Caco-2 (cell line): ENCODE data around the gene OTOS. TPM values are rescaled to one million over a fixed set of nuclear protein-coding genes. Genes with fewer than 3 reads are reported as not detected.
A peak's percentile ranks its signal among the peaks of the same experiment; 100 is the strongest.

Experiments
- BruUV-seq: library from RNA; stranded (reverse); fragments of 400-500 nt; replicated peaks from 2 replicates; lab custom pipeline; 2021; lab: Mats Ljungman, UMichigan
- CTCF ChIA-PET: fragments of 300-600 bp; sonication (Branson Sonifier 250); formaldehyde crosslinking; loops from one replicate; lab custom pipeline; 2022; ENCODE audit warnings: antibody characterized with exemption; lab: Charles Lee
- POLR2A ChIA-PET: fragments of 300-600 bp; sonication (Branson Sonifier 250); formaldehyde crosslinking; loops from one replicate; lab custom pipeline; 2022; ENCODE audit warnings: antibody characterized with exemption; lab: Charles Lee
- DNase-seq, 2 experiments: peaks; one replicate each; pipeline versions ENCODE4 v3.0.0 to v3.0.0-alpha.2; 2020 to 2022
- H3K27me3 ChIP-seq: replicated peaks from 2 replicates; pipeline ENCODE4 v1.6.0; 2011; ENCODE audit warnings: low read length; ENCODE audit not compliant: control insufficient read depth, insufficient read depth
- H3K36me3 ChIP-seq: 2 replicates; pipeline ENCODE4 v1.5.1; 2011; ENCODE audit warnings: low read length; ENCODE audit not compliant: control insufficient read depth, insufficient read depth
- H3K4me1 ChIP-seq: fragments of 250-450 bp; sonication (Bioruptor Pico); 2 replicates; pipeline ENCODE4 v1.5.1; 2020; ENCODE audit warnings: mild to moderate bottlenecking
- H3K4me3 ChIP-seq: 2 replicates; pipeline ENCODE4 v1.5.1; 2011; ENCODE audit warnings: low read depth, mild to moderate bottlenecking, control low read depth, low read length
- H3K9me3 ChIP-seq: fragments of 250-450 bp; sonication (Bioruptor Pico); 2 replicates; pipeline ENCODE4 v1.5.1; 2020; ENCODE audit warnings: mild to moderate bottlenecking, moderate library complexity
- H3K27ac Mint-ChIP-seq: one replicate; pipeline ENCODE4 v1.8.0; 2022; ENCODE audit warnings: mixed read lengths; ENCODE audit not compliant: unreplicated experiment
- H3K27me3 Mint-ChIP-seq: one replicate; pipeline ENCODE4 v1.8.0; 2022; ENCODE audit warnings: mixed read lengths; ENCODE audit not compliant: insufficient read depth, unreplicated experiment
- H3K36me3 Mint-ChIP-seq: one replicate; pipeline ENCODE4 v1.8.0; 2022; ENCODE audit warnings: mild to moderate bottlenecking, mixed read lengths; ENCODE audit not compliant: insufficient read depth, unreplicated experiment
- H3K4me1 Mint-ChIP-seq: one replicate; pipeline ENCODE4 v1.8.0; 2022; ENCODE audit warnings: low read depth, mixed read lengths; ENCODE audit not compliant: unreplicated experiment
- H3K4me3 Mint-ChIP-seq: one replicate; pipeline ENCODE4 v1.8.0; 2022; ENCODE audit warnings: mild to moderate bottlenecking, moderate library complexity, mixed read lengths; ENCODE audit not compliant: unreplicated experiment
- H3K9me3 Mint-ChIP-seq: one replicate; pipeline ENCODE4 v1.8.0; 2022; ENCODE audit warnings: mixed read lengths; ENCODE audit not compliant: unreplicated experiment
- intact Hi-C: fragments of 100-400 bp; cut with micrococcal nuclease; formaldehyde crosslinking; loops from one replicate; pipeline ENCODE4 v1.10.0; 2022; ENCODE audit not compliant: unreplicated experiment
- total RNA-seq: library from RNA; stranded (reverse); gene quantifications from 2 replicates; pipeline ENCODE4 v1.2.3, GENCODE V29; 2022
- TF ChIP-seq, protein P1 (sequence below), 2 experiments: fragments of 200-600 bp in 1 of 2; IDR thresholded peaks; 1 replicate in 1 of 2; 2 replicates in 1 of 2; pipeline versions ENCODE4 v1.5.1 to v1.8.0; 2011 to 2022; ENCODE audit warnings: antibody characterized with exemption in 1 of 2, control low read depth in 1 of 2, inconsistent platforms in 1 of 2, low read depth in 1 of 2, low read length in 1 of 2, mild to moderate bottlenecking in 1 of 2, moderate library complexity in 1 of 2; ENCODE audit not compliant: insufficient read depth in 1 of 2, severe bottlenecking in 1 of 2, unreplicated experiment in 1 of 2

OTOS gene
- total RNA-seq, 1 experiment from 2014 or later, result not detected

DNA sequence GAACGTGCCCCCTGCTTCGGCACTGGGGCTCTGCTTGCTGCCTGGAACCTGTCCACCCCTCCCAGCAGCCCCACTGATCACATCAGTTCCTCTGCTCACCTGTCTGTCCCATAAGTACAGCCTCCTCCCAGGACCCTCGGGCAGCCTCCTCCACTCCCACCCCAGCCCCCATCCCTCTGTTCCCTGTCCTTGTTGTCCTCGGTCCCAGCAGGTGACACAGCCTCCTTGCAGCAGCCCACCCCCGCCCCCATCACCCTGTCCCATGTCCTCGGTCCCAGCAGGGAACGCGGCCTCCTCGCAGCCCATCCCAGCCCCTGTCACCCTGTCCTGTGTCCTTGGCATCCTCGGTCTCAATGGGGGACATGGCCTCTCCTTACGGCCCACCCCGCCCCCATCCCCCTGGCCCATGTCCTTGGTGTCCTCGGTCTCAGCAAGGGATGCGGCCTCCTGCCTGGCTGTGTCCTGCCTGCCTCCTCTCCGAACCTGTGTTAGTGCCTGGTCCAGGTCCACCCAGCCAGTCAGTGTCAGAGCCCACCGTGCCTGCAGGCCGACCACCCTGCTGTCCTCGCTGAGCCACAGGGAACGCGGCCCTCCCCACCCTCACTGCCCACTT lies 4.3 kb upstream of the OTOS start:
- ChIA-PET CTCF (interaction anchor here (0.9 to 3.6 kb wide), 3 partner anchors 83 to 576 kb away, joined by 3 to 35 read pairs (median 4); no protein-coding TSS in a partner anchor), POLR2A (no interaction called here)
- no peak overlapping the region for H3K4me3 Mint-ChIP-seq
- Histone ChIP-seq H3K36me3 (no peaks in the 10 kb centered on the region), H3K4me1 (no peaks in the 10 kb centered on the region), H3K9me3 (no peaks in the 10 kb centered on the region), H3K4me3 (no peak overlapping the region), H3K27me3 (no peaks in the 10 kb centered on the region; the same call in 1 of the 2 replicates)
- no peak overlapping the region for H3K27ac Mint-ChIP-seq
- H3K4me1 Mint-ChIP-seq, result no peaks in the 10 kb centered on the region
- peaks cover 5% of the 10 kb centered on the region for H3K36me3 Mint-ChIP-seq
- no TSS peak for BruUV-seq
- intact Hi-C loops, result no loop called here
- TF ChIP-seq, protein P1, sequence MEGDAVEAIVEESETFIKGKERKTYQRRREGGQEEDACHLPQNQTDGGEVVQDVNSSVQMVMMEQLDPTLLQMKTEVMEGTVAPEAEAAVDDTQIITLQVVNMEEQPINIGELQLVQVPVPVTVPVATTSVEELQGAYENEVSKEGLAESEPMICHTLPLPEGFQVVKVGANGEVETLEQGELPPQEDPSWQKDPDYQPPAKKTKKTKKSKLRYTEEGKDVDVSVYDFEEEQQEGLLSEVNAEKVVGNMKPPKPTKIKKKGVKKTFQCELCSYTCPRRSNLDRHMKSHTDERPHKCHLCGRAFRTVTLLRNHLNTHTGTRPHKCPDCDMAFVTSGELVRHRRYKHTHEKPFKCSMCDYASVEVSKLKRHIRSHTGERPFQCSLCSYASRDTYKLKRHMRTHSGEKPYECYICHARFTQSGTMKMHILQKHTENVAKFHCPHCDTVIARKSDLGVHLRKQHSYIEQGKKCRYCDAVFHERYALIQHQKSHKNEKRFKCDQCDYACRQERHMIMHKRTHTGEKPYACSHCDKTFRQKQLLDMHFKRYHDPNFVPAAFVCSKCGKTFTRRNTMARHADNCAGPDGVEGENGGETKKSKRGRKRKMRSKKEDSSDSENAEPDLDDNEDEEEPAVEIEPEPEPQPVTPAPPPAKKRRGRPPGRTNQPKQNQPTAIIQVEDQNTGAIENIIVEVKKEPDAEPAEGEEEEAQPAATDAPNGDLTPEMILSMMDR (IDR thresholded peaks at IDR 0.05; ENCODE audit: insufficient read depth in 1 of 2, low read depth in 1 of 2, low read length in 1 of 2, severe bottlenecking in 1 of 2, unreplicated experiment in 1 of 2), result no peak
- peaks cover 3% of the 10 kb centered on the region for H3K27me3 Mint-ChIP-seq
- no peaks in the 10 kb centered on the region for H3K9me3 Mint-ChIP-seq
- DNase-seq, result no peak

DNA sequence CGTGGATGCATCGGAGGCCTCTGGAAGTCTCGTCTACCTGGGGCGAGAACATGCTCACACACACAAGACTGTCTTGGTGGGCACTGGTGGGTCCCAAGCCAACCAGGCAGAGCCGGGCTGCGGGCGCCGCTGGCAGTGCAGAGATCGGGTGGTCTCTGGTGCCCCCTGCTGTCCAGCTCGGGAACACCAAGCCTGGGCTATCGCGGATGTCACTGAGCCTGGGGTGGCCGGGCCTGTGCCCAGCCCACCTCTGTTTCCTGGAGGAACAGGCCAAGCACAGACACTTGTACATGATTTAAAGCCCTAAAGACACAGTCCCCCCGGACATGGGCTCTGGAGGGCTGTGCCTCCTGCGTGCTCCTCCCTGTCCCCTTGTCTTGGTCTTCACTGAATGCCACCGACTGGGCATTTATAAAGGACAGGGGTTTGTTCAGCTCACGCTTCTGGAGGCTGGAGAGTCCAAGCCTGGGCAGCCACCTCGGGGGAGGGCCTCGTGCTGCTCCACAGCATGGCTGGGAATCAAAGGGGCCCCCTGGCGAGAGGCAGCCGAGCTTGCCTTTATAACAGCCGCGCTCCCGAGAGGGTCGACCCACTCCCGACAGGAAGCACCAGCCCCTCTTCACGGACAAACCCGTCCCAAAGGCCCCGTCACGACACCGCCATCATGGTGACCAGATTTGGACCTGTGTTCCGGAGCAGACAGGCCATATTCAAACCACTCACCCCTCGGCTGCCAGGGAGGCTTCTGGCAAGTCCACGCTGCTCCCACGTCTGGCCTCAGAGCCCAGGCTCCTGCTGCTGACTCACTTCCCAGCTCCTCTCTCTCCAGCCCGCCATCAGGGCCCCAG lies 3.6 kb upstream of the OTOS start:
- CTCF ChIA-PET, result interaction anchor here (0.9 to 3.6 kb wide), 2 partner anchors 83 to 577 kb away, joined by 3 to 35 read pairs; no protein-coding TSS in a partner anchor

DNA sequence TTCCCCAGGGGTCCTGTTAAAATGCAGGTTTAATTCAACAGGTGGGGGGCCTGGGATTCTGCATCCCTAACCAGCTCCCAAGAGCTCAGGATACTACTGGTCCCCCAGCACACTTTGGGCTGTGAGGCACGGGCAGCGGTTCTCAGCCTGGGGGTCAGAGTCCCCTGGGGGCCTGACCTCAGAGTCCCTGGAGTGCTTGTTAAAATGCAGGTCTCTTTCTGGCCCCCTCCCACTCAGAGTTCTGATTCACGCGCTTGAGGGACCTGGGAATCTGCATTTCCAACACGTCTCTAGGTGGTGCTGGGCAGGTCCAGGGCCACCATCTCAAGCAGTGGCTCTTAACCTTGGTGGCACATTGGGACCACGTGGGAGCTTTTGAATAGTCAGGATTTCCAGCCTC lies 2.8 kb upstream of the OTOS start:
- Mint-ChIP-seq H3K9me3 (no peaks in the 10 kb centered on the region), H3K27me3 (peaks cover 3% of the 10 kb centered on the region), H3K36me3 (peaks cover 5% of the 10 kb centered on the region), H3K27ac (no peak overlapping the region), H3K4me3 (no peak overlapping the region), H3K4me1 (no peaks in the 10 kb centered on the region)
- no peaks in the 10 kb centered on the region for H3K9me3 ChIP-seq
- no peaks in the 10 kb centered on the region; the same call in 1 of the 2 replicates for H3K27me3 ChIP-seq
- H3K4me1 ChIP-seq, result no peaks in the 10 kb centered on the region
- BruUV-seq, result no TSS peak
- POLR2A ChIA-PET, result no interaction called here
- intact Hi-C loops, result loop anchor here (1.0 kb wide), 1 partner anchor 82 kb away; no protein-coding TSS in a partner anchor
- H3K4me3 ChIP-seq, result no peak overlapping the region
- CTCF ChIA-PET, result interaction anchor here (3.6 kb wide), 1 partner anchor 83 kb away, joined by 35 read pairs; no protein-coding TSS in a partner anchor
- DNase-seq, result no peak
- no peaks in the 10 kb centered on the region for H3K36me3 ChIP-seq
- TF ChIP-seq, protein P1 (IDR thresholded peaks at IDR 0.05; ENCODE audit: insufficient read depth in 1 of 2, low read depth in 1 of 2, low read length in 1 of 2, severe bottlenecking in 1 of 2, unreplicated experiment in 1 of 2), result no peak

More for the DNA sequence above, 3.6 kb upstream of the OTOS start:
- no peaks in the 10 kb centered on the region for H3K36me3 ChIP-seq
- peak; percentile 54 to 77 for DNase-seq
- H3K9me3 ChIP-seq, result no peaks in the 10 kb centered on the region
- no peaks in the 10 kb centered on the region; the same call in 1 of the 2 replicates for H3K27me3 ChIP-seq
- intact Hi-C loops, result loop anchor here (1.0 kb wide), 1 partner anchor 83 kb away; no protein-coding TSS in a partner anchor
- H3K4me3 Mint-ChIP-seq, result no peak overlapping the region
- POLR2A ChIA-PET, result no interaction called here
- TF ChIP-seq, protein P1 (IDR thresholded peaks at IDR 0.05; ENCODE audit: insufficient read depth in 1 of 2, low read depth in 1 of 2, low read length in 1 of 2, severe bottlenecking in 1 of 2, unreplicated experiment in 1 of 2), result peak; percentile 79 to 80
- H3K4me1 ChIP-seq, result no peaks in the 10 kb centered on the region
- no TSS peak for BruUV-seq
- peaks cover 5% of the 10 kb centered on the region for H3K36me3 Mint-ChIP-seq
- H3K27me3 Mint-ChIP-seq, result peaks cover 3% of the 10 kb centered on the region
- H3K27ac Mint-ChIP-seq, result no peak overlapping the region
- no peak overlapping the region for H3K4me3 ChIP-seq
- no peaks in the 10 kb centered on the region for H3K9me3 Mint-ChIP-seq
- no peaks in the 10 kb centered on the region for H3K4me1 Mint-ChIP-seq
